RWPE2 (cell line): ENCODE measurements around the gene FAM8A1.
A peak's percentile ranks its signal among the peaks of the same experiment; 100 is the strongest.
"Not testable (repeated sequence)": the region's sequence is repeated elsewhere in the genome, so short reads cannot be mapped to it uniquely, and the experiment has no call there.

Experiments
- ATAC-seq: fragments of 200-7000 bp; cut with Tn5 transposase; 3 replicates; pipeline ENCODE4 v1.9.1; 2021; ENCODE audit warnings: low read depth
- DNase-seq: peaks from one replicate; pipeline ENCODE4 v3.0.0-alpha.2; 2020; ENCODE audit warnings: low spot score
- H3K27ac ChIP-seq: fragments of 450-650 bp; 2 replicates; pipeline ENCODE4 v1.5.1; 2017; ENCODE audit warnings: mild to moderate bottlenecking; ENCODE audit not compliant: poor library complexity, severe bottlenecking
- H3K27me3 ChIP-seq: fragments of 250-450 bp; sonication (Bioruptor Pico); 2 replicates; pipeline ENCODE4 v1.5.1; 2021; ENCODE audit warnings: mild to moderate bottlenecking, moderate library complexity; ENCODE audit not compliant: insufficient read depth, poor library complexity, severe bottlenecking
- H3K36me3 ChIP-seq: fragments of 250-450 bp; sonication (Bioruptor Pico); 2 replicates; pipeline ENCODE4 v1.5.1; 2020; ENCODE audit warnings: low read depth, mild to moderate bottlenecking, moderate library complexity
- H3K4me1 ChIP-seq: fragments of 250-450 bp; sonication (Bioruptor Pico); 2 replicates; pipeline ENCODE4 v1.5.1; 2021; ENCODE audit warnings: mild to moderate bottlenecking, moderate library complexity; ENCODE audit not compliant: insufficient read depth, poor library complexity, severe bottlenecking
- H3K4me3 ChIP-seq: fragments of 250-450 bp; sonication (Bioruptor Pico); 2 replicates; pipeline ENCODE4 v1.5.1; 2021; ENCODE audit warnings: mild to moderate bottlenecking, moderate library complexity; ENCODE audit not compliant: severe bottlenecking
- H3K9me3 ChIP-seq: fragments of 250-450 bp; sonication (Bioruptor Pico); 2 replicates; pipeline ENCODE4 v1.5.1; 2021; ENCODE audit warnings: mild to moderate bottlenecking, moderate library complexity; ENCODE audit not compliant: severe bottlenecking
- CTCF ChIP-seq: fragments of 450-650 bp; IDR thresholded peaks from one replicate; pipeline ENCODE4 v1.5.1; 2017; ENCODE audit warnings: mild to moderate bottlenecking, moderate library complexity; ENCODE audit not compliant: poor library complexity, severe bottlenecking

FAM8A1 gene

GRCh38 chr6:17565399-17565798, 34.7 kb upstream of the FAM8A1 start:
- Histone ChIP-seq H3K27ac (no peak overlapping the region), H3K36me3 (no peaks in the 10 kb centered on the region), H3K9me3 (peaks cover 5% of the 10 kb centered on the region), H3K27me3 (no peaks in the 10 kb centered on the region), H3K4me3 (no peak overlapping the region), H3K4me1 (no peaks in the 10 kb centered on the region)
- ATAC-seq (no peak), DNase-seq (no peak)
- no peak for TF ChIP-seq CTCF

- TF ChIP-seq CTCF, result no peak
- H3K9me3 ChIP-seq, result no peaks in the 10 kb centered on the region
- peak; percentile 88 for ATAC-seq
- H3K36me3 ChIP-seq, result no peaks in the 10 kb centered on the region
- no peaks in the 10 kb centered on the region for H3K4me1 ChIP-seq
- peak overlapping the region; percentile 8 for H3K27ac ChIP-seq
- no peaks in the 10 kb centered on the region for H3K27me3 ChIP-seq
- H3K4me3 ChIP-seq, result no peak overlapping the region
- DNase-seq, result no peak
These were observed 25.1 kb upstream of the FAM8A1 start for GRCh38 chr6:17574866-17575560.

DNA sequence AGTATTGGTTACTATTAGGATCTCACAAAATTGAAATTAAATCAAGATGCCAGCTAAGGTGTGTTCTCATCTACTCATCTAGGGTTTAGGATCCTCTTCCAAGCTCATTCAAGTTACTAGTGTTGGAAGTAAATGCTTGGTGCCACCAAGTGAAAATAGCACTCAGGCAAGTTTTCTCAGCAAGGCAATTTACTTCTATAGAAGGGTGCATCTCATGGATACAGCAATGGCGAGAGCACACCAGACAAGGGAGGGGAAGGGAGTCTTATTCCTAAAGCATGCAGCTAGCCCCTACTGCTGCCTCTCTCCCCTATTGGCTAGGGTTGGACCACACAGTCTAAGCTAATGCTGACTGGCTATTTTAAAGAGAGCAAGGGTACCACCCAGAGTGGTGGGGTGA, 23.0 kb upstream of the FAM8A1 start:
- H3K4me1 ChIP-seq, result no peaks in the 10 kb centered on the region
- no peak for ATAC-seq
- no peak overlapping the region for H3K27ac ChIP-seq
- H3K36me3 ChIP-seq, result no peaks in the 10 kb centered on the region
- H3K9me3 ChIP-seq, result no peaks in the 10 kb centered on the region
- no peak for DNase-seq
- TF ChIP-seq CTCF, result no peak
- no peak overlapping the region for H3K4me3 ChIP-seq
- no peaks in the 10 kb centered on the region for H3K27me3 ChIP-seq

DNA sequence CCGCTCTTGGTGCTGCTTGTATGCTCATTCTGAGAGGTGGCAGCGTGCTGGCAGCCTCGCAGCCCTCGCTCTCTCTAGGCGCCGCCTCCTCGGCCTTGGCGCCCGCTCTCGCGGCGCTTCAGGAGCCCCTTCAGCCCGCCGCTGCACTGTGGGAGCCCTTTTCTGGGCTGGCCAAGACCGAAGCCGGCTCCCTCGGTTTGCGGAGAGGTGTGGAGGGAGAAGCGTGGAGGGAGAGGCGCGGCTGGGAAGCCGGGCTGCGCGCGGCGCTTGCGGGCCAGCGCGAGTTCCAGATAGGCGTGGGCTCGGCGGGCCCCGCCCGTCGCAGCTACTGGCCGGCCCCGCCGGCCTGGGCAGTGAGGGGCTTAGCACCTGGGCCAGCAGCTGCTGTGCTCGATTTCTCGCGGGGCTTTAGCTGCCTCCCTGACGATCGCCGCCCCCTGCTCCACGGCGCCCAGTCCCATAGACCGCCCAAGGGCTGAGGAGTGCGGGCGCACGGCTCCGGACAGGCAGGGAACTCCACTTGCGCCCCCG, 19.5 kb upstream of the FAM8A1 start:
- Histone ChIP-seq H3K27ac (peak overlapping the region; percentile 50), H3K4me3 (peak overlapping the region; percentile 57), H3K9me3 (no peaks in the 10 kb centered on the region), H3K27me3 (no peaks in the 10 kb centered on the region), H3K4me1 (peaks cover 2% of the 10 kb centered on the region), H3K36me3 (no peaks in the 10 kb centered on the region)
- ATAC-seq, result peak; percentile 83
- no peak for TF ChIP-seq CTCF
- DNase-seq, result no peak

- H3K9me3 ChIP-seq, ATAC-seq, DNase-seq, H3K36me3 ChIP-seq, H3K27me3 ChIP-seq, H3K4me3 ChIP-seq, H3K4me1 ChIP-seq, H3K27ac ChIP-seq: not testable (repeated sequence)
These were observed 18.8 kb upstream of the FAM8A1 start for GRCh38 chr6:17581282-17581681.
